Measurements from ENCODE around the gene TSPO. TPM values are rescaled to one million over a fixed set of nuclear protein-coding genes. Genes with fewer than 3 reads are reported as not detected.

The TSPO gene
- total and polyA plus RNA-seq, 2 experiments from 2014 or later = 34.6 to 44.7 TPM

- no peaks in the 10 kb centered on the region for H3K27me3 ChIP-seq (ENCODE audit: insufficient read depth)
- no peak overlapping the region for H3K4me2 ChIP-seq
- Mint-ChIP-seq H3K36me3 (ENCODE audit: low read depth) (no peaks in the 10 kb centered on the region), H3K4me3 (peak overlapping the region; percentile 36; the same call in 1 of the 3 replicates), H3K27me3 (ENCODE audit: insufficient read depth, low read depth, poor library complexity) (peaks cover 21% of the 10 kb centered on the region), H3K27ac (no peak overlapping the region), H3K4me1 (peaks cover 12% of the 10 kb centered on the region), H3K9me3 (no peaks in the 10 kb centered on the region; the same call in 2 of the 3 replicates)
- TF ChIP-seq EZH2 (IDR thresholded peaks at IDR 0.05; ENCODE audit: low read depth, unreplicated experiment) = no peak
- peak; percentile 57 to 89 for TF ChIP-seq CTCF (conservative IDR thresholded peaks at IDR 0.05; ENCODE audit: low read depth in 2 of 2)
- peak; percentile 91 for DNase-seq (ENCODE audit: low spot score)
- no peaks in the 10 kb centered on the region for H3K79me2 ChIP-seq (replicated peaks; ENCODE audit: insufficient read depth)
- no peaks in the 10 kb centered on the region for H3K9me2 ChIP-seq (ENCODE audit: insufficient read depth)
- H3K36me3 ChIP-seq (ENCODE audit: insufficient read depth) = no peaks in the 10 kb centered on the region
- H3F3A ChIP-seq (replicated peaks; ENCODE audit: low read depth) = no peaks in the 10 kb centered on the region
- no peaks in the 10 kb centered on the region for H4K20me1 ChIP-seq (replicated peaks; ENCODE audit: insufficient read depth)
- ATAC-seq = peak; percentile 93
- H3K4me3 ChIP-seq = no peak overlapping the region
- peaks cover 3% of the 10 kb centered on the region; the same call in 1 of the 2 replicates for H3K4me1 ChIP-seq (ENCODE audit: insufficient read depth)
- H3K27ac ChIP-seq (ENCODE audit: low read depth) = no peak overlapping the region
- no peak overlapping the region; the same call in 1 of the 2 replicates for H2AFZ ChIP-seq
Measured at GRCh38 chr22:43203471-43203981, 52.2 kb downstream of the TSPO start.

GRCh38 chr22:43205261-43205691 is 53.9 kb downstream of the TSPO start:
- no peak overlapping the region for H3K27ac Mint-ChIP-seq
- no peaks in the 10 kb centered on the region for H3K79me2 ChIP-seq (replicated peaks; ENCODE audit: insufficient read depth)
- no peak overlapping the region for H3K4me2 ChIP-seq
- peaks cover 13% of the 10 kb centered on the region for H3K27me3 Mint-ChIP-seq (ENCODE audit: insufficient read depth, low read depth, poor library complexity)
- no peaks in the 10 kb centered on the region for H3K36me3 Mint-ChIP-seq (ENCODE audit: low read depth)
- H3K27ac ChIP-seq (ENCODE audit: low read depth) = no peak overlapping the region
- ATAC-seq (no peak), DNase-seq (ENCODE audit: low spot score) (no peak)
- no peaks in the 10 kb centered on the region for H3K36me3 ChIP-seq (ENCODE audit: insufficient read depth)
- H3K4me3 Mint-ChIP-seq = no peak overlapping the region
- no peaks in the 10 kb centered on the region; the same call in 2 of the 3 replicates for H3K9me3 Mint-ChIP-seq
- H3K27me3 ChIP-seq (ENCODE audit: insufficient read depth) = no peaks in the 10 kb centered on the region
- no peaks in the 10 kb centered on the region for H3F3A ChIP-seq (replicated peaks; ENCODE audit: low read depth)
- peaks cover 12% of the 10 kb centered on the region; the same call in 2 of the 3 replicates for H3K4me1 Mint-ChIP-seq
- TF ChIP-seq CTCF (conservative IDR thresholded peaks at IDR 0.05; ENCODE audit: low read depth in 2 of 2) (no peak), STAT1 (IDR thresholded peaks at IDR 0.05; ENCODE audit: unreplicated experiment) (no peak), JUNB (IDR thresholded peaks at IDR 0.05; ENCODE audit: unreplicated experiment) (no peak), ZNF462 (CRISPR knock-in tag; IDR thresholded peaks at IDR 0.05) (no peak)
- no peak overlapping the region for H2AFZ ChIP-seq
- no peak overlapping the region for H3K4me3 ChIP-seq
- H3K4me1 ChIP-seq (ENCODE audit: insufficient read depth) = peaks cover 3% of the 10 kb centered on the region; the same call in 1 of the 2 replicates
- H4K20me1 ChIP-seq (replicated peaks; ENCODE audit: insufficient read depth) = no peaks in the 10 kb centered on the region
- H3K9me2 ChIP-seq (ENCODE audit: insufficient read depth) = no peaks in the 10 kb centered on the region
